ENCODE results near the gene ZBED4. TPM values are rescaled to one million over a fixed set of nuclear protein-coding genes. Genes with fewer than 3 reads are reported as not detected.
A peak's percentile ranks its signal among the peaks of the same experiment; 100 is the strongest.

ZBED4 gene
- total RNA-seq, 4 donors from 2014 or later, result 19.9 to 30.7 (median 24.9) TPM

GRCh38 chr22:49845666-49846459 is 7.8 kb upstream of the ZBED4 start:
- Histone ChIP-seq H3K27me3 (peaks cover 49% of the 10 kb centered on the region), H3K27ac (no peak overlapping the region), H3K9me3 (no peaks in the 10 kb centered on the region), H3K4me3 (no peak overlapping the region), H3K36me3 (no peaks in the 10 kb centered on the region), H3K4me1 (peaks cover 16 to 22% (median 20%) of the 10 kb centered on the region in 4 donors)
- TF ChIP-seq, protein P1, sequence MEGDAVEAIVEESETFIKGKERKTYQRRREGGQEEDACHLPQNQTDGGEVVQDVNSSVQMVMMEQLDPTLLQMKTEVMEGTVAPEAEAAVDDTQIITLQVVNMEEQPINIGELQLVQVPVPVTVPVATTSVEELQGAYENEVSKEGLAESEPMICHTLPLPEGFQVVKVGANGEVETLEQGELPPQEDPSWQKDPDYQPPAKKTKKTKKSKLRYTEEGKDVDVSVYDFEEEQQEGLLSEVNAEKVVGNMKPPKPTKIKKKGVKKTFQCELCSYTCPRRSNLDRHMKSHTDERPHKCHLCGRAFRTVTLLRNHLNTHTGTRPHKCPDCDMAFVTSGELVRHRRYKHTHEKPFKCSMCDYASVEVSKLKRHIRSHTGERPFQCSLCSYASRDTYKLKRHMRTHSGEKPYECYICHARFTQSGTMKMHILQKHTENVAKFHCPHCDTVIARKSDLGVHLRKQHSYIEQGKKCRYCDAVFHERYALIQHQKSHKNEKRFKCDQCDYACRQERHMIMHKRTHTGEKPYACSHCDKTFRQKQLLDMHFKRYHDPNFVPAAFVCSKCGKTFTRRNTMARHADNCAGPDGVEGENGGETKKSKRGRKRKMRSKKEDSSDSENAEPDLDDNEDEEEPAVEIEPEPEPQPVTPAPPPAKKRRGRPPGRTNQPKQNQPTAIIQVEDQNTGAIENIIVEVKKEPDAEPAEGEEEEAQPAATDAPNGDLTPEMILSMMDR (IDR thresholded peaks at IDR 0.05), result no peak
- no peak for TF ChIP-seq POLR2AphosphoS5 (IDR thresholded peaks at IDR 0.05)
- no peak for TF ChIP-seq POLR2A (IDR thresholded peaks at IDR 0.05)
- TF ChIP-seq EP300 (IDR thresholded peaks at IDR 0.05; ENCODE audit: low read depth), result no peak
- intact Hi-C loops (cut with DNase I; ENCODE audit: low total_unique reads) (no loop called here), in situ Hi-C loops (cut with MboI; ENCODE audit: low pct_ligation_motif_present in 1 of 4, low pct_unique_long_range_greater_than_20kb in 1 of 4, low sequenced_read_pairs in 3 of 4) (no loop called here)
- WGBS, 2 donors (ENCODE audit: low coverage in 1 of 2), result 82% methylated on average over 19 of the region's 19 CpGs; no CpG with 5 or more reads in 1 of the 2 donors
- DNase-seq, result no peak

- H3K4me3 ChIP-seq, result peak overlapping the region; percentile 23 to 62 (median 50)
- TF ChIP-seq POLR2AphosphoS5 (IDR thresholded peaks at IDR 0.05), result no peak
- TF ChIP-seq POLR2A (IDR thresholded peaks at IDR 0.05), result no peak
- TF ChIP-seq EP300 (IDR thresholded peaks at IDR 0.05; ENCODE audit: low read depth), result no peak
- TF ChIP-seq, protein P1 (IDR thresholded peaks at IDR 0.05), result peak in 1 of 5 experiments; percentile 7
- intact Hi-C loops (cut with DNase I; ENCODE audit: low total_unique reads) (no loop called here), in situ Hi-C loops (cut with MboI; ENCODE audit: low pct_ligation_motif_present in 1 of 4, low pct_unique_long_range_greater_than_20kb in 1 of 4, low sequenced_read_pairs in 3 of 4) (no loop called here)
- H3K9me3 ChIP-seq, result no peaks in the 10 kb centered on the region
- peak; percentile 37 for DNase-seq
- no peaks in the 10 kb centered on the region for H3K36me3 ChIP-seq
- WGBS, 2 donors (ENCODE audit: low coverage in 1 of 2), result 23 to 32% methylated on average over 12 to 49 of the region's 64 CpGs
- peaks cover 16 to 30% (median 28%) of the 10 kb centered on the region in 4 donors for H3K4me1 ChIP-seq
- peak overlapping the region in 1 of 4 donors; percentile 41 for H3K27ac ChIP-seq
- H3K27me3 ChIP-seq, result peaks cover 49% of the 10 kb centered on the region
Measured at GRCh38 chr22:49847751-49848689, 5.6 kb upstream of the ZBED4 start.

DNA sequence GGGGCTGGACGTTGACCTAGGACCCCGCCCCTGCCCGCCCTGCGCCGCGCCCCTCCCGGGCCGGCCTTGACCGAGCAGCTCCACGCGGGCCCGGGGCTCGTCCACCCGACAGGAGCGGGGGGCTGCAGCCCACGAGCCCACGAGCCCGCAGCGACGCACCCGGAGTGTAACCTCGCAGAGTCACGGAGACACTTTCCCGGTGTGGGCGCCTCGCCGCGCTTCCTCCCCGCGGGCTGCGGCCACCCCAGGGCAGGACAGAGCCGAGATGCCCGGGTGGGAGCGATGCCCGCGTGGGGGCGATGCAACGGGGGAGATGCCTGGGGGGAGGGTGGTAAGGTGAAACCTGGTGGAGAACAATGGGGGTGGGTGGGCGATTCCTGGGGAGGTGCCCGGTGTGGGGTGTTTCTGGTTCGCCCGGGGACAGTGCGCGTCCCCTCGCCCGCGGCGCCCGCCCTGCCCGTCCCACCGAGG is 4.9 kb upstream of the ZBED4 start:
- Histone ChIP-seq H3K27me3 (peaks cover 49% of the 10 kb centered on the region), H3K36me3 (no peaks in the 10 kb centered on the region), H3K27ac (peak overlapping the region in 1 of 4 donors; percentile 41), H3K9me3 (no peaks in the 10 kb centered on the region), H3K4me3 (peak overlapping the region; percentile 23 to 62 (median 50)), H3K4me1 (peaks cover 16 to 31% (median 28%) of the 10 kb centered on the region in 4 donors)
- in situ Hi-C loops (cut with MboI; ENCODE audit: low pct_ligation_motif_present in 1 of 4, low pct_unique_long_range_greater_than_20kb in 1 of 4, low sequenced_read_pairs in 3 of 4), result no loop called here
- TF ChIP-seq, protein P1 (IDR thresholded peaks at IDR 0.05), result peak in 1 of 5 experiments; percentile 7
- TF ChIP-seq POLR2A (IDR thresholded peaks at IDR 0.05) (no peak), POLR2AphosphoS5 (IDR thresholded peaks at IDR 0.05) (no peak)
- DNase-seq, result no peak
- intact Hi-C loops (cut with DNase I; ENCODE audit: low total_unique reads), result no loop called here
- whole genome bisulfite sequencing, 2 donors (ENCODE audit: low coverage in 1 of 2), result no CpG with 5 or more reads among the region's 51 CpGs

All from transverse colon (tissue), 4 donors.